WTC11 (cell line): ENCODE measurements around the gene METTL25B. TPM values are rescaled to one million over a fixed set of nuclear protein-coding genes. Genes with fewer than 3 reads are reported as not detected.

Experiments used
- ATAC-seq: fragments of 200-7000 bp; cut with Tn5 transposase; 2 replicates; pipeline ENCODE4 v1.10.0; 2021; ENCODE audit warnings: mild to moderate bottlenecking, moderate library complexity
- CTCF ChIA-PET: fragments of 300-600 bp; sonication (Branson Sonifier 250); formaldehyde crosslinking; loops from one replicate; lab custom pipeline; 2021; ENCODE audit warnings: antibody characterized with exemption; lab: Charles Lee
- POLR2A ChIA-PET: fragments of 350-600 bp; sonication (Branson Sonifier 250); formaldehyde crosslinking; loops from one replicate; lab custom pipeline; 2021; ENCODE audit warnings: antibody characterized with exemption; lab: Charles Lee
- DNase-seq: peaks from one replicate; pipeline ENCODE4 v3.0.0; 2021; ENCODE audit warnings: low spot score
- H3K27ac Mint-ChIP-seq: 2 replicates; pipeline ENCODE4 v1.8.0; 2021; ENCODE audit warnings: mixed read lengths
- H3K27me3 Mint-ChIP-seq: 2 replicates; pipeline ENCODE4 v1.8.0; 2021; ENCODE audit warnings: low read depth, mild to moderate bottlenecking, moderate library complexity, mixed read lengths
- H3K36me3 Mint-ChIP-seq: 2 replicates; pipeline ENCODE4 v1.8.0; 2021; ENCODE audit warnings: mixed read lengths
- H3K4me1 Mint-ChIP-seq: 2 replicates; pipeline ENCODE4 v1.8.0; 2022; ENCODE audit warnings: mixed read lengths
- H3K4me3 Mint-ChIP-seq: 2 replicates; pipeline ENCODE4 v1.8.0; 2021; ENCODE audit warnings: mild to moderate bottlenecking, moderate library complexity, mixed read lengths
- H3K9me3 Mint-ChIP-seq: 2 replicates; pipeline ENCODE4 v1.8.0; 2021; ENCODE audit warnings: mixed read lengths
- EMX1 ChIP-seq: fragments of 250-450 bp; sonication (Bioruptor Pico); IDR thresholded peaks from 2 replicates; pipeline ENCODE4 v1.8.0; 2021; ENCODE audit warnings: mild to moderate bottlenecking
- ESRRA ChIP-seq: sonication (generic); formaldehyde crosslinking; IDR thresholded peaks from 2 replicates; pipeline ENCODE4 v1.8.1; 2022; ENCODE audit warnings: mild to moderate bottlenecking, missing genetic modification reagents, borderline replicate concordance
- FOXK1 ChIP-seq: sonication (generic); formaldehyde crosslinking; IDR thresholded peaks from 2 replicates; pipeline ENCODE4 v1.8.0; 2022; ENCODE audit warnings: mild to moderate bottlenecking, moderate library complexity, missing genetic modification reagents
- GABPB1 ChIP-seq: sonication (generic); formaldehyde crosslinking; IDR thresholded peaks from 2 replicates; pipeline ENCODE4 v1.8.1; 2023; ENCODE audit warnings: mild to moderate bottlenecking, missing genetic modification reagents
- MYBL2 ChIP-seq: sonication (generic); formaldehyde crosslinking; IDR thresholded peaks from 2 replicates; pipeline ENCODE4 v1.8.1; 2023; ENCODE audit warnings: mild to moderate bottlenecking, moderate library complexity, missing genetic modification reagents
- ZNF138 ChIP-seq: sonication (generic); formaldehyde crosslinking; conservative IDR thresholded peaks from 2 replicates; pipeline ENCODE4 v1.8.1; 2022; ENCODE audit warnings: mild to moderate bottlenecking, moderate library complexity, missing genetic modification reagents
- total RNA-seq: library from RNA; stranded (reverse); gene quantifications from 3 replicates; pipeline ENCODE4 v1.2.3, GENCODE V29; 2021
- TF ChIP-seq, protein P1 (sequence below): sonication (generic); formaldehyde crosslinking; IDR thresholded peaks from 2 replicates; pipeline ENCODE4 v1.8.0; 2023; ENCODE audit warnings: missing genetic modification reagents, mild to moderate bottlenecking, borderline replicate concordance
- TF ChIP-seq, protein P2 (sequence below): sonication (generic); formaldehyde crosslinking; IDR thresholded peaks from 2 replicates; pipeline ENCODE4 v1.8.1; 2022; ENCODE audit warnings: missing genetic modification reagents, borderline replicate concordance
- TF ChIP-seq, protein P3 (sequence below): sonication (generic); formaldehyde crosslinking; IDR thresholded peaks from 2 replicates; pipeline ENCODE4 v1.8.0; 2022; ENCODE audit warnings: missing genetic modification reagents
- TF ChIP-seq, protein P4 (sequence below): sonication (generic); formaldehyde crosslinking; IDR thresholded peaks from 2 replicates; pipeline ENCODE4 v1.8.1; 2022; ENCODE audit warnings: mild to moderate bottlenecking, missing genetic modification reagents, moderate library complexity, borderline replicate concordance
- TF ChIP-seq, protein P5 (sequence below): sonication (generic); formaldehyde crosslinking; IDR thresholded peaks from 2 replicates; pipeline ENCODE4 v1.8.0; 2023; ENCODE audit warnings: mild to moderate bottlenecking, missing genetic modification reagents
- TF ChIP-seq, protein P6 (sequence below): sonication (generic); formaldehyde crosslinking; IDR thresholded peaks from 2 replicates; pipeline ENCODE4 v1.8.1; 2022; ENCODE audit warnings: low read depth, missing genetic modification reagents, borderline replicate concordance

METTL25B gene
- total RNA-seq, 1 experiment from 2014 or later, result 32.0 TPM

DNA sequence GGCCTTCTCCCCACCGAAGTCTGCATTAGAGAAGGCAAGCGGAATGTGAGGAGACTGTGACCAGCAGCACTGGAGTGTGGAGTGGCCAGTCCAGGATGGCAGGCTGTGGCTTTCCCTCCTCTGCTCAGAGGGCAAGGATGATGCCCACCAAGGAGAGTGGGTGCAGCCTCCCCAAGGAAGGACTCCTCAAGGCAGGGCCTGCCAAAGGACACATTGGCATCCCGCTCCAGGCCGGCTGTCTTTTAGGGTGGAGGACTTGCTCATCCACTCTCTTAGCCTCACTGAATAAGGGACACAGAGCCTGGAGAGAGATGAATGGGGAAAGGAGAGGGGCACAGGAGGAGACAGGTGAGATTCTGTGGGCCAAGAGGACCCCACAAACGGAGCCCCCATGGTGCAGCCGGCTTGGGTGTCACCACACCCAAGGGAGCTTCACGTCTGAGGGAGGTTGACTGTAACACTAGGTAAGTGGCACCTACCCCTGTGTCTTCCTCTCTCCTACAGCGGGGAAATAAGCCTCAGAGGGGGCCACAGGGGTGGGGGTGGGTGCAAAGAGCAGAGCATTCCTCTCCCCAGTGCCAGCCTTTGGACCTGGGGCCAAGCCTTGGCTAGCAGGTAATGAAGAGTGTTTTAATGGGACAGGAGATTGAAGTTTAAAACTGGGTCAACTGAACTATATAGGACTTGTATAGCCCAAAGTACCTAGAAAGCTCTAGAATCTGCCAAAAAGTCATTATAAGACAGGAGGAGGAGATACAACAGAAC is 46.9 kb upstream of the METTL25B start (continued):
- TF ChIP-seq, protein P1, sequence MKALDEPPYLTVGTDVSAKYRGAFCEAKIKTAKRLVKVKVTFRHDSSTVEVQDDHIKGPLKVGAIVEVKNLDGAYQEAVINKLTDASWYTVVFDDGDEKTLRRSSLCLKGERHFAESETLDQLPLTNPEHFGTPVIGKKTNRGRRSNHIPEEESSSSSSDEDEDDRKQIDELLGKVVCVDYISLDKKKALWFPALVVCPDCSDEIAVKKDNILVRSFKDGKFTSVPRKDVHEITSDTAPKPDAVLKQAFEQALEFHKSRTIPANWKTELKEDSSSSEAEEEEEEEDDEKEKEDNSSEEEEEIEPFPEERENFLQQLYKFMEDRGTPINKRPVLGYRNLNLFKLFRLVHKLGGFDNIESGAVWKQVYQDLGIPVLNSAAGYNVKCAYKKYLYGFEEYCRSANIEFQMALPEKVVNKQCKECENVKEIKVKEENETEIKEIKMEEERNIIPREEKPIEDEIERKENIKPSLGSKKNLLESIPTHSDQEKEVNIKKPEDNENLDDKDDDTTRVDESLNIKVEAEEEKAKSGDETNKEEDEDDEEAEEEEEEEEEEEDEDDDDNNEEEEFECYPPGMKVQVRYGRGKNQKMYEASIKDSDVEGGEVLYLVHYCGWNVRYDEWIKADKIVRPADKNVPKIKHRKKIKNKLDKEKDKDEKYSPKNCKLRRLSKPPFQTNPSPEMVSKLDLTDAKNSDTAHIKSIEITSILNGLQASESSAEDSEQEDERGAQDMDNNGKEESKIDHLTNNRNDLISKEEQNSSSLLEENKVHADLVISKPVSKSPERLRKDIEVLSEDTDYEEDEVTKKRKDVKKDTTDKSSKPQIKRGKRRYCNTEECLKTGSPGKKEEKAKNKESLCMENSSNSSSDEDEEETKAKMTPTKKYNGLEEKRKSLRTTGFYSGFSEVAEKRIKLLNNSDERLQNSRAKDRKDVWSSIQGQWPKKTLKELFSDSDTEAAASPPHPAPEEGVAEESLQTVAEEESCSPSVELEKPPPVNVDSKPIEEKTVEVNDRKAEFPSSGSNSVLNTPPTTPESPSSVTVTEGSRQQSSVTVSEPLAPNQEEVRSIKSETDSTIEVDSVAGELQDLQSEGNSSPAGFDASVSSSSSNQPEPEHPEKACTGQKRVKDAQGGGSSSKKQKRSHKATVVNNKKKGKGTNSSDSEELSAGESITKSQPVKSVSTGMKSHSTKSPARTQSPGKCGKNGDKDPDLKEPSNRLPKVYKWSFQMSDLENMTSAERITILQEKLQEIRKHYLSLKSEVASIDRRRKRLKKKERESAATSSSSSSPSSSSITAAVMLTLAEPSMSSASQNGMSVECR (CRISPR knock-in tag), result no peak

DNA sequence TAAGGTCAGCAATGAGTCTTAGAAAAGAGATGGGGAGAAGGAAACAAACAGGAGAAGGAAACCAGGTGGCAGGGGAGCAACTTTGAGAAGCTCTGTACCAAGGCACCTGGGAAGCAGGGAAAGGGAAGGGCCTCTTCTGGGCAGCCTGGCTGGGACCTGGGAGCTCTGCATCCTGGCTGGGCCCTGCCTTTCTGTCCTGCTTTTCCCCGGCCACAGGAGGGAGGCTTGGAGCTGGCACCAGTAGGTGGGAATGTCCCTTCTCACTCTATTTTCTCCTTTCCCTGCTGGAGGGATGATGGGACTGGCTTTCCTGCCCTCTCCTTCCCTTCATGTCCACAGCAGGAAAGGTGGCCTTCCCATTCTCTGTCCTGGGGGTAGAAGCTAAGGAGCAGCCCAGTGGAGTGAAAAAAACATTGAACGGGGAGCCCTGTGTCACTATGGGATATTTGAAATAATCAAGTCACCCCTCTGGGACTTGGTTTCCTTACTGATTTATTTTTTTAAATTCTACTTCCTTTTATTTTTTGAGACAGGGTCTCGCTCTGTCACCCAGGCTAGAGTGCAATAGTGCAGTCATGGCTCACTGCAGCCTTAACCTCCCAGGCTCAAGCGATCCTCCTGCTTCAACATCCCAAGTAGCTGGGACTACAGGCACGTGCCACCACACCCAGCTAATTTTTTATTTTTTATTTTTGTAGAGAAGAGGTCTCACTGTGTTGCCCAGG is 45.9 kb upstream of the METTL25B start:
- Mint-ChIP-seq H3K36me3 (no peaks in the 10 kb centered on the region), H3K4me3 (no peak overlapping the region), H3K27ac (no peak overlapping the region), H3K27me3 (peaks cover 25% of the 10 kb centered on the region), H3K4me1 (peaks cover 36% of the 10 kb centered on the region), H3K9me3 (no peaks in the 10 kb centered on the region)
- peak; percentile 70 for ATAC-seq
- TF ChIP-seq, protein P2, sequence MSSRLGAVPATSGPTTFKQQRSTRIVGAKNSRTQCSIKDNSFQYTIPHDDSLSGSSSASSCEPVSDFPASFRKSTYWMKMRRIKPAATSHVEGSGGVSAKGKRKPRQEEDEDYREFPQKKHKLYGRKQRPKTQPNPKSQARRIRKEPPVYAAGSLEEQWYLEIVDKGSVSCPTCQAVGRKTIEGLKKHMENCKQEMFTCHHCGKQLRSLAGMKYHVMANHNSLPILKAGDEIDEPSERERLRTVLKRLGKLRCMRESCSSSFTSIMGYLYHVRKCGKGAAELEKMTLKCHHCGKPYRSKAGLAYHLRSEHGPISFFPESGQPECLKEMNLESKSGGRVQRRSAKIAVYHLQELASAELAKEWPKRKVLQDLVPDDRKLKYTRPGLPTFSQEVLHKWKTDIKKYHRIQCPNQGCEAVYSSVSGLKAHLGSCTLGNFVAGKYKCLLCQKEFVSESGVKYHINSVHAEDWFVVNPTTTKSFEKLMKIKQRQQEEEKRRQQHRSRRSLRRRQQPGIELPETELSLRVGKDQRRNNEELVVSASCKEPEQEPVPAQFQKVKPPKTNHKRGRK, result no peak
- TF ChIP-seq, protein P3, sequence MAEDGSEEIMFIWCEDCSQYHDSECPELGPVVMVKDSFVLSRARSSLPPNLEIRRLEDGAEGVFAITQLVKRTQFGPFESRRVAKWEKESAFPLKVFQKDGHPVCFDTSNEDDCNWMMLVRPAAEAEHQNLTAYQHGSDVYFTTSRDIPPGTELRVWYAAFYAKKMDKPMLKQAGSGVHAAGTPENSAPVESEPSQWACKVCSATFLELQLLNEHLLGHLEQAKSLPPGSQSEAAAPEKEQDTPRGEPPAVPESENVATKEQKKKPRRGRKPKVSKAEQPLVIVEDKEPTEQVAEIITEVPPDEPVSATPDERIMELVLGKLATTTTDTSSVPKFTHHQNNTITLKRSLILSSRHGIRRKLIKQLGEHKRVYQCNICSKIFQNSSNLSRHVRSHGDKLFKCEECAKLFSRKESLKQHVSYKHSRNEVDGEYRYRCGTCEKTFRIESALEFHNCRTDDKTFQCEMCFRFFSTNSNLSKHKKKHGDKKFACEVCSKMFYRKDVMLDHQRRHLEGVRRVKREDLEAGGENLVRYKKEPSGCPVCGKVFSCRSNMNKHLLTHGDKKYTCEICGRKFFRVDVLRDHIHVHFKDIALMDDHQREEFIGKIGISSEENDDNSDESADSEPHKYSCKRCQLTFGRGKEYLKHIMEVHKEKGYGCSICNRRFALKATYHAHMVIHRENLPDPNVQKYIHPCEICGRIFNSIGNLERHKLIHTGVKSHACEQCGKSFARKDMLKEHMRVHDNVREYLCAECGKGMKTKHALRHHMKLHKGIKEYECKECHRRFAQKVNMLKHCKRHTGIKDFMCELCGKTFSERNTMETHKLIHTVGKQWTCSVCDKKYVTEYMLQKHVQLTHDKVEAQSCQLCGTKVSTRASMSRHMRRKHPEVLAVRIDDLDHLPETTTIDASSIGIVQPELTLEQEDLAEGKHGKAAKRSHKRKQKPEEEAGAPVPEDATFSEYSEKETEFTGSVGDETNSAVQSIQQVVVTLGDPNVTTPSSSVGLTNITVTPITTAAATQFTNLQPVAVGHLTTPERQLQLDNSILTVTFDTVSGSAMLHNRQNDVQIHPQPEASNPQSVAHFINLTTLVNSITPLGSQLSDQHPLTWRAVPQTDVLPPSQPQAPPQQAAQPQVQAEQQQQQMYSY (CRISPR knock-in tag), result no peak
- CTCF ChIA-PET, result interaction anchor here (0.6 to 17.1 kb wide), 19 partner anchors 9 to 245 kb away, joined by 3 to 1553 read pairs (median 9); partner anchors contain the start of genes BCAN, CRABP2, HAPLN2 and ISG20L2
- POLR2A ChIA-PET, result interaction anchor here (0.8 to 1.1 kb wide), 2 partner anchors 14 to 24 kb away, joined by 3 read pairs; no protein-coding TSS in a partner anchor
- DNase-seq, result no peak

DNA sequence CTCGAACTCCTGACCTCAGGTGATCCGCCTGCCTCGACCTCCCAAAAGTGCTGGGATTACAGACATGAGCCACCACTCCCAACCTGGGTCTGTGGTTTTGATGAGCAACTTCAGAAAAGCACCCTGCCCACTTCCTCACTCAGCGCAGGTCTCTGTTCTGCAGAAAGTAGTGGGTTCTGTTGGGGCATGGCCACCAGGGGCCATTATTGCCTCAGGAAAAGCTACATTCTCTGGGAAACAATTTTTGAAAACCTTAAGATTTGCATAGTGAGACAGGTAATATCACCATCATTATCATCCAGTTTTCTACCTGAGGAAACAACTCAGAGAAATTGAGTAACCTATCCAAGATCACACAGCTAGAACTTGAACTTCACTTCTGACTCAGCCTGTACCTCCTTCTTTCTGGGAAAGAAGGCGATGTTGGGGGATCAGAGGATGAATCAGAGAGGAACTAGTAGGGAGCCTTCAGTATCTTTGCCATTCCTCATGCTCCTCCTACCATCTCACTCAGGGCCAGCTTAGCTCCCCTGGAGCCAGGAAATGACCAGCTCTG is 44.0 kb upstream of the METTL25B start:
- H3K27me3 Mint-ChIP-seq, result peaks cover 13% of the 10 kb centered on the region
- ATAC-seq (no peak), DNase-seq (no peak)
- peaks cover 31% of the 10 kb centered on the region for H3K4me1 Mint-ChIP-seq
- ChIA-PET POLR2A (interaction anchor here (0.6 to 1.0 kb wide), 3 partner anchors 22 to 44 kb away, joined by 3 to 4 read pairs (median 4); partner anchors contain the start of genes CRABP2 and METTL25B), CTCF (interaction anchor here (0.6 to 17.1 kb wide), 14 partner anchors 8 to 243 kb away, joined by 3 to 1553 read pairs (median 6); partner anchors contain the start of genes BCAN, CRABP2, ISG20L2 and METTL25B)
- H3K9me3 Mint-ChIP-seq, result no peaks in the 10 kb centered on the region
- H3K36me3 Mint-ChIP-seq, result no peaks in the 10 kb centered on the region
- H3K4me3 Mint-ChIP-seq, result no peak overlapping the region
- H3K27ac Mint-ChIP-seq, result no peak overlapping the region
- TF ChIP-seq MYBL2 (CRISPR knock-in tag) (no peak), GABPB1 (CRISPR knock-in tag) (no peak), ZNF138 (CRISPR knock-in tag) (no peak), FOXK1 (CRISPR knock-in tag) (no peak), EMX1 (CRISPR knock-in tag) (no peak), ESRRA (CRISPR knock-in tag) (no peak)
- TF ChIP-seq, protein P4, sequence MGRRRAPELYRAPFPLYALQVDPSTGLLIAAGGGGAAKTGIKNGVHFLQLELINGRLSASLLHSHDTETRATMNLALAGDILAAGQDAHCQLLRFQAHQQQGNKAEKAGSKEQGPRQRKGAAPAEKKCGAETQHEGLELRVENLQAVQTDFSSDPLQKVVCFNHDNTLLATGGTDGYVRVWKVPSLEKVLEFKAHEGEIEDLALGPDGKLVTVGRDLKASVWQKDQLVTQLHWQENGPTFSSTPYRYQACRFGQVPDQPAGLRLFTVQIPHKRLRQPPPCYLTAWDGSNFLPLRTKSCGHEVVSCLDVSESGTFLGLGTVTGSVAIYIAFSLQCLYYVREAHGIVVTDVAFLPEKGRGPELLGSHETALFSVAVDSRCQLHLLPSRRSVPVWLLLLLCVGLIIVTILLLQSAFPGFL (CRISPR knock-in tag), result no peak
- TF ChIP-seq, protein P5, sequence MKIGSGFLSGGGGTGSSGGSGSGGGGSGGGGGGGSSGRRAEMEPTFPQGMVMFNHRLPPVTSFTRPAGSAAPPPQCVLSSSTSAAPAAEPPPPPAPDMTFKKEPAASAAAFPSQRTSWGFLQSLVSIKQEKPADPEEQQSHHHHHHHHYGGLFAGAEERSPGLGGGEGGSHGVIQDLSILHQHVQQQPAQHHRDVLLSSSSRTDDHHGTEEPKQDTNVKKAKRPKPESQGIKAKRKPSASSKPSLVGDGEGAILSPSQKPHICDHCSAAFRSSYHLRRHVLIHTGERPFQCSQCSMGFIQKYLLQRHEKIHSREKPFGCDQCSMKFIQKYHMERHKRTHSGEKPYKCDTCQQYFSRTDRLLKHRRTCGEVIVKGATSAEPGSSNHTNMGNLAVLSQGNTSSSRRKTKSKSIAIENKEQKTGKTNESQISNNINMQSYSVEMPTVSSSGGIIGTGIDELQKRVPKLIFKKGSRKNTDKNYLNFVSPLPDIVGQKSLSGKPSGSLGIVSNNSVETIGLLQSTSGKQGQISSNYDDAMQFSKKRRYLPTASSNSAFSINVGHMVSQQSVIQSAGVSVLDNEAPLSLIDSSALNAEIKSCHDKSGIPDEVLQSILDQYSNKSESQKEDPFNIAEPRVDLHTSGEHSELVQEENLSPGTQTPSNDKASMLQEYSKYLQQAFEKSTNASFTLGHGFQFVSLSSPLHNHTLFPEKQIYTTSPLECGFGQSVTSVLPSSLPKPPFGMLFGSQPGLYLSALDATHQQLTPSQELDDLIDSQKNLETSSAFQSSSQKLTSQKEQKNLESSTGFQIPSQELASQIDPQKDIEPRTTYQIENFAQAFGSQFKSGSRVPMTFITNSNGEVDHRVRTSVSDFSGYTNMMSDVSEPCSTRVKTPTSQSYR (CRISPR knock-in tag), result no peak
- TF ChIP-seq, protein P6, sequence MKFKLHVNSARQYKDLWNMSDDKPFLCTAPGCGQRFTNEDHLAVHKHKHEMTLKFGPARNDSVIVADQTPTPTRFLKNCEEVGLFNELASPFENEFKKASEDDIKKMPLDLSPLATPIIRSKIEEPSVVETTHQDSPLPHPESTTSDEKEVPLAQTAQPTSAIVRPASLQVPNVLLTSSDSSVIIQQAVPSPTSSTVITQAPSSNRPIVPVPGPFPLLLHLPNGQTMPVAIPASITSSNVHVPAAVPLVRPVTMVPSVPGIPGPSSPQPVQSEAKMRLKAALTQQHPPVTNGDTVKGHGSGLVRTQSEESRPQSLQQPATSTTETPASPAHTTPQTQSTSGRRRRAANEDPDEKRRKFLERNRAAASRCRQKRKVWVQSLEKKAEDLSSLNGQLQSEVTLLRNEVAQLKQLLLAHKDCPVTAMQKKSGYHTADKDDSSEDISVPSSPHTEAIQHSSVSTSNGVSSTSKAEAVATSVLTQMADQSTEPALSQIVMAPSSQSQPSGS (CRISPR knock-in tag), result no peak
